Astrocyte (in vitro differentiated cells and primary cell): Measurements from ENCODE around the gene LRP1B. TPM values are rescaled to one million over a fixed set of nuclear protein-coding genes. Genes with fewer than 3 reads are reported as not detected.

Experiments used
- DNase-seq: peaks from one replicate; pipeline ENCODE4 v3.0.0-alpha.2; 2010; ENCODE audit warnings: low read depth
- FAIRE-seq: peaks from 2 replicates; lab custom pipeline; 2011; peaks lifted over from hg19 to GRCh38; lab: Jason Lieb, UNC
- H2AFZ ChIP-seq: 2 replicates; pipeline ENCODE4 v1.6.0; 2012; ENCODE audit warnings: low read depth, low read length, inconsistent platforms
- H3K27ac ChIP-seq: 2 replicates; pipeline ENCODE4 v1.5.1; 2011; ENCODE audit warnings: low read depth, low read length, inconsistent platforms
- H3K27me3 ChIP-seq: 2 replicates; pipeline ENCODE4 v1.6.0; 2011; ENCODE audit warnings: low read length, inconsistent platforms; ENCODE audit not compliant: insufficient read depth
- H3K36me3 ChIP-seq: 2 replicates; pipeline ENCODE4 v1.5.1; 2011; ENCODE audit warnings: low read length, inconsistent platforms; ENCODE audit not compliant: insufficient read depth
- H3K4me1 ChIP-seq: 2 replicates; pipeline ENCODE4 v1.5.1; 2011; ENCODE audit warnings: low read length, inconsistent platforms; ENCODE audit not compliant: insufficient read depth
- H3K4me2 ChIP-seq: 2 replicates; pipeline ENCODE4 v1.6.0; 2012; ENCODE audit warnings: low read length, inconsistent platforms
- H3K4me3 ChIP-seq: 2 replicates; pipeline ENCODE4 v1.5.1; 2011; ENCODE audit warnings: low read depth, mild to moderate bottlenecking, low read length, inconsistent platforms; ENCODE audit not compliant: insufficient read depth
- H3K79me2 ChIP-seq: 2 replicates; pipeline ENCODE4 v1.6.0; 2012; ENCODE audit warnings: mild to moderate bottlenecking, low read length, inconsistent platforms; ENCODE audit not compliant: insufficient read depth
- H3K9ac ChIP-seq: 2 replicates; pipeline ENCODE4 v1.6.0; 2012; ENCODE audit warnings: mild to moderate bottlenecking, low read length, inconsistent platforms
- H3K9me3 ChIP-seq: 2 replicates; pipeline ENCODE4 v1.5.1; 2012; ENCODE audit warnings: low read depth, mild to moderate bottlenecking, low read length, inconsistent platforms; ENCODE audit not compliant: insufficient read depth
- H4K20me1 ChIP-seq: 2 replicates; pipeline ENCODE4 v1.6.0; 2012; ENCODE audit warnings: low read length, inconsistent platforms; ENCODE audit not compliant: insufficient read depth
- H3K27ac Mint-ChIP-seq: one replicate; pipeline ENCODE4 v1.8.0; 2021; ENCODE audit warnings: mild to moderate bottlenecking, mixed read lengths; ENCODE audit not compliant: unreplicated experiment
- H3K27me3 Mint-ChIP-seq: one replicate; pipeline ENCODE4 v1.8.0; 2021; ENCODE audit warnings: low read depth, mixed read lengths; ENCODE audit not compliant: unreplicated experiment
- H3K36me3 Mint-ChIP-seq: one replicate; pipeline ENCODE4 v1.8.0; 2021; ENCODE audit warnings: low read depth, mixed read lengths; ENCODE audit not compliant: unreplicated experiment
- H3K4me1 Mint-ChIP-seq: one replicate; pipeline ENCODE4 v1.8.0; 2021; ENCODE audit warnings: low read depth, mixed read lengths; ENCODE audit not compliant: unreplicated experiment
- H3K4me3 Mint-ChIP-seq: one replicate; pipeline ENCODE4 v1.8.0; 2021; ENCODE audit warnings: mild to moderate bottlenecking, moderate library complexity, mixed read lengths; ENCODE audit not compliant: unreplicated experiment
- H3K9me3 Mint-ChIP-seq: one replicate; pipeline ENCODE4 v1.8.0; 2021; ENCODE audit warnings: mild to moderate bottlenecking, mixed read lengths; ENCODE audit not compliant: unreplicated experiment
- EZH2 ChIP-seq: IDR thresholded peaks from 2 replicates; pipeline ENCODE4 v1.6.1; 2012; ENCODE audit warnings: mild to moderate bottlenecking, low read length, inconsistent platforms; ENCODE audit not compliant: insufficient read depth
- total RNA-seq: library from RNA; stranded (reverse); gene quantifications from 2 replicates; pipeline ENCODE4 v1.2.1, GENCODE V29; 2021
- TF ChIP-seq, protein P1 (sequence below): IDR thresholded peaks from 2 replicates; pipeline ENCODE4 v1.5.1; 2011; ENCODE audit warnings: low read depth, mild to moderate bottlenecking, inconsistent platforms, low read length, moderate library complexity; ENCODE audit not compliant: insufficient read depth

The LRP1B gene
- total RNA-seq, 1 donor from 2014 or later = 1.5 TPM

- H3K27me3 ChIP-seq = no peaks in the 10 kb centered on the region
- no peak overlapping the region for H3K27ac Mint-ChIP-seq
- H3K4me3 ChIP-seq = no peak overlapping the region
- no peak overlapping the region for H3K9ac ChIP-seq
- H2AFZ ChIP-seq = no peak overlapping the region
- peaks cover 3% of the 10 kb centered on the region for H3K4me1 Mint-ChIP-seq
- H3K4me1 ChIP-seq = peaks cover 4% of the 10 kb centered on the region
- FAIRE-seq (no peak), DNase-seq (no peak)
- no peaks in the 10 kb centered on the region for H3K9me3 Mint-ChIP-seq
- no peaks in the 10 kb centered on the region for H4K20me1 ChIP-seq
- H3K9me3 ChIP-seq = no peaks in the 10 kb centered on the region
- H3K27ac ChIP-seq = no peak overlapping the region
- H3K4me2 ChIP-seq = no peak overlapping the region
- H3K36me3 ChIP-seq = no peaks in the 10 kb centered on the region
- TF ChIP-seq, protein P1, sequence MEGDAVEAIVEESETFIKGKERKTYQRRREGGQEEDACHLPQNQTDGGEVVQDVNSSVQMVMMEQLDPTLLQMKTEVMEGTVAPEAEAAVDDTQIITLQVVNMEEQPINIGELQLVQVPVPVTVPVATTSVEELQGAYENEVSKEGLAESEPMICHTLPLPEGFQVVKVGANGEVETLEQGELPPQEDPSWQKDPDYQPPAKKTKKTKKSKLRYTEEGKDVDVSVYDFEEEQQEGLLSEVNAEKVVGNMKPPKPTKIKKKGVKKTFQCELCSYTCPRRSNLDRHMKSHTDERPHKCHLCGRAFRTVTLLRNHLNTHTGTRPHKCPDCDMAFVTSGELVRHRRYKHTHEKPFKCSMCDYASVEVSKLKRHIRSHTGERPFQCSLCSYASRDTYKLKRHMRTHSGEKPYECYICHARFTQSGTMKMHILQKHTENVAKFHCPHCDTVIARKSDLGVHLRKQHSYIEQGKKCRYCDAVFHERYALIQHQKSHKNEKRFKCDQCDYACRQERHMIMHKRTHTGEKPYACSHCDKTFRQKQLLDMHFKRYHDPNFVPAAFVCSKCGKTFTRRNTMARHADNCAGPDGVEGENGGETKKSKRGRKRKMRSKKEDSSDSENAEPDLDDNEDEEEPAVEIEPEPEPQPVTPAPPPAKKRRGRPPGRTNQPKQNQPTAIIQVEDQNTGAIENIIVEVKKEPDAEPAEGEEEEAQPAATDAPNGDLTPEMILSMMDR = no peak
- no peak for TF ChIP-seq EZH2
- no peak overlapping the region for H3K4me3 Mint-ChIP-seq
- H3K79me2 ChIP-seq = no peaks in the 10 kb centered on the region
- H3K36me3 Mint-ChIP-seq = no peaks in the 10 kb centered on the region
- peaks cover 14% of the 10 kb centered on the region for H3K27me3 Mint-ChIP-seq
Observed at GRCh38 chr2:142127248-142127647, 3.6 kb downstream of the LRP1B start.

GRCh38 chr2:142124706-142125105 lies 6.1 kb downstream of the LRP1B start:
- Histone ChIP-seq H3K27me3 (no peaks in the 10 kb centered on the region), H3K27ac (no peak overlapping the region), H3K4me1 (no peaks in the 10 kb centered on the region), H3K4me3 (no peak overlapping the region), H3K4me2 (no peak overlapping the region), H3K79me2 (no peaks in the 10 kb centered on the region), H3K36me3 (no peaks in the 10 kb centered on the region), H3K9ac (no peak overlapping the region), H3K9me3 (no peaks in the 10 kb centered on the region), H2AFZ (no peak overlapping the region), H4K20me1 (no peaks in the 10 kb centered on the region)
- no peaks in the 10 kb centered on the region for H3K36me3 Mint-ChIP-seq
- H3K9me3 Mint-ChIP-seq = no peaks in the 10 kb centered on the region
- DNase-seq (no peak), FAIRE-seq (no peak)
- H3K27ac Mint-ChIP-seq = no peak overlapping the region
- H3K27me3 Mint-ChIP-seq = peaks cover 12% of the 10 kb centered on the region
- TF ChIP-seq, protein P1 = no peak
- no peak for TF ChIP-seq EZH2
- H3K4me3 Mint-ChIP-seq = no peak overlapping the region
- H3K4me1 Mint-ChIP-seq = peaks cover 8% of the 10 kb centered on the region

GRCh38 chr2:142119347-142119746 lies 11.5 kb downstream of the LRP1B start:
- Mint-ChIP-seq H3K27me3 (no peaks in the 10 kb centered on the region), H3K9me3 (peaks cover 1% of the 10 kb centered on the region)

More at GRCh38 chr2:142119347-142119746, 11.5 kb downstream of the LRP1B start:
- H3K4me1 ChIP-seq = no peaks in the 10 kb centered on the region
- Mint-ChIP-seq H3K27ac (no peak overlapping the region), H3K4me3 (no peak overlapping the region), H3K36me3 (no peaks in the 10 kb centered on the region), H3K4me1 (peaks cover 8% of the 10 kb centered on the region)
- no peak for TF ChIP-seq EZH2
- no peak for DNase-seq
- H3K4me3 ChIP-seq = no peak overlapping the region
- no peak overlapping the region for H3K27ac ChIP-seq
- H3K9me3 ChIP-seq = no peaks in the 10 kb centered on the region
- H3K27me3 ChIP-seq = no peaks in the 10 kb centered on the region
- FAIRE-seq = no peak
- H3K79me2 ChIP-seq = no peaks in the 10 kb centered on the region
- no peaks in the 10 kb centered on the region for H4K20me1 ChIP-seq
- no peak overlapping the region for H3K9ac ChIP-seq
- H3K4me2 ChIP-seq = no peak overlapping the region
- no peak overlapping the region for H2AFZ ChIP-seq
- H3K36me3 ChIP-seq = no peaks in the 10 kb centered on the region
